Caco-2 (cell line): ENCODE results near the gene ASTN2. TPM values are rescaled to one million over a fixed set of nuclear protein-coding genes. Genes with fewer than 3 reads are reported as not detected.

ENCODE experiments used
- BruUV-seq: library from RNA; stranded (reverse); fragments of 400-500 nt; replicated peaks from 2 replicates; lab custom pipeline; 2021; lab: Mats Ljungman, UMichigan
- CTCF ChIA-PET: fragments of 300-600 bp; sonication (Branson Sonifier 250); formaldehyde crosslinking; loops from one replicate; lab custom pipeline; 2022; ENCODE audit warnings: antibody characterized with exemption; lab: Charles Lee
- POLR2A ChIA-PET: fragments of 300-600 bp; sonication (Branson Sonifier 250); formaldehyde crosslinking; loops from one replicate; lab custom pipeline; 2022; ENCODE audit warnings: antibody characterized with exemption; lab: Charles Lee
- DNase-seq, 2 experiments: peaks; one replicate each; pipeline versions ENCODE4 v3.0.0 to v3.0.0-alpha.2; 2020 to 2022
- H3K27me3 ChIP-seq: replicated peaks from 2 replicates; pipeline ENCODE4 v1.6.0; 2011; ENCODE audit warnings: low read length; ENCODE audit not compliant: control insufficient read depth, insufficient read depth
- H3K36me3 ChIP-seq: 2 replicates; pipeline ENCODE4 v1.5.1; 2011; ENCODE audit warnings: low read length; ENCODE audit not compliant: control insufficient read depth, insufficient read depth
- H3K4me1 ChIP-seq: fragments of 250-450 bp; sonication (Bioruptor Pico); 2 replicates; pipeline ENCODE4 v1.5.1; 2020; ENCODE audit warnings: mild to moderate bottlenecking
- H3K4me3 ChIP-seq: 2 replicates; pipeline ENCODE4 v1.5.1; 2011; ENCODE audit warnings: low read depth, mild to moderate bottlenecking, control low read depth, low read length
- H3K9me3 ChIP-seq: fragments of 250-450 bp; sonication (Bioruptor Pico); 2 replicates; pipeline ENCODE4 v1.5.1; 2020; ENCODE audit warnings: mild to moderate bottlenecking, moderate library complexity
- H3K27ac Mint-ChIP-seq: one replicate; pipeline ENCODE4 v1.8.0; 2022; ENCODE audit warnings: mixed read lengths; ENCODE audit not compliant: unreplicated experiment
- H3K27me3 Mint-ChIP-seq: one replicate; pipeline ENCODE4 v1.8.0; 2022; ENCODE audit warnings: mixed read lengths; ENCODE audit not compliant: insufficient read depth, unreplicated experiment
- H3K36me3 Mint-ChIP-seq: one replicate; pipeline ENCODE4 v1.8.0; 2022; ENCODE audit warnings: mild to moderate bottlenecking, mixed read lengths; ENCODE audit not compliant: insufficient read depth, unreplicated experiment
- H3K4me1 Mint-ChIP-seq: one replicate; pipeline ENCODE4 v1.8.0; 2022; ENCODE audit warnings: low read depth, mixed read lengths; ENCODE audit not compliant: unreplicated experiment
- H3K4me3 Mint-ChIP-seq: one replicate; pipeline ENCODE4 v1.8.0; 2022; ENCODE audit warnings: mild to moderate bottlenecking, moderate library complexity, mixed read lengths; ENCODE audit not compliant: unreplicated experiment
- H3K9me3 Mint-ChIP-seq: one replicate; pipeline ENCODE4 v1.8.0; 2022; ENCODE audit warnings: mixed read lengths; ENCODE audit not compliant: unreplicated experiment
- CTCF ChIP-seq, 2 experiments: fragments of 200-600 bp in 1 of 2; IDR thresholded peaks; 1 replicate in 1 of 2; 2 replicates in 1 of 2; pipeline versions ENCODE4 v1.5.1 to v1.8.0; 2011 to 2022; ENCODE audit warnings: antibody characterized with exemption in 1 of 2, control low read depth in 1 of 2, inconsistent platforms in 1 of 2, low read depth in 1 of 2, low read length in 1 of 2, mild to moderate bottlenecking in 1 of 2, moderate library complexity in 1 of 2; ENCODE audit not compliant: insufficient read depth in 1 of 2, severe bottlenecking in 1 of 2, unreplicated experiment in 1 of 2
- intact Hi-C: fragments of 100-400 bp; cut with micrococcal nuclease; formaldehyde crosslinking; loops from one replicate; pipeline ENCODE4 v1.10.0; 2022; ENCODE audit not compliant: unreplicated experiment
- total RNA-seq: library from RNA; stranded (reverse); gene quantifications from 2 replicates; pipeline ENCODE4 v1.2.3, GENCODE V29; 2022

Gene ASTN2
- total RNA-seq, 1 experiment from 2014 or later, result 12.7 TPM

DNA sequence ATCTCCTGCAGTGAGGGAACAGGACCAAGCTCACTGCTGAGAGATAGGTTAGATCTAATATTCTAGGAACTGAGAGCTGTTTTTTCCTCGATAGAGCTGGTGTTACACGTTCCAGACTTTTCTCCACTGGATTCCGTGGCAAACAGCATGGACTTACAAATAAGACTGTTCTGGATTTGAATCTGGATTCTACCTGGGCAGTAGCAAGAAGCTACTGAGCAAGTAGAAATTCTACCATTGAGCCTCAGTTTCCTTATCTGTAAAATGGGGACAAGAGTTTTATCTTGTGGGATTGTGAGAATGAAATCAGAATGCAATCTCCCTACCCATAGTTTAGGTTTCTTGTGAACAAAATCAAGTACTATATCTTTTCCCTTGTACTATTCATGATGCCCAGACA is 966.4 kb downstream of the ASTN2 start:
- POLR2A ChIA-PET, result no interaction called here
- H3K36me3 Mint-ChIP-seq, result no peaks in the 10 kb centered on the region
- H3K9me3 Mint-ChIP-seq, result no peaks in the 10 kb centered on the region
- CTCF ChIA-PET, result no interaction called here
- no peak for DNase-seq
- H3K27ac Mint-ChIP-seq, result no peak overlapping the region
- intact Hi-C loops, result no loop called here
- no peak for TF ChIP-seq CTCF (IDR thresholded peaks at IDR 0.05; ENCODE audit: insufficient read depth in 1 of 2, low read depth in 1 of 2, low read length in 1 of 2, severe bottlenecking in 1 of 2, unreplicated experiment in 1 of 2)
- H3K4me3 Mint-ChIP-seq, result no peak overlapping the region
- no peaks in the 10 kb centered on the region for H3K27me3 Mint-ChIP-seq
- H3K4me1 Mint-ChIP-seq, result peaks cover 14% of the 10 kb centered on the region
- Histone ChIP-seq H3K9me3 (peaks cover 6% of the 10 kb centered on the region), H3K27me3 (no peaks in the 10 kb centered on the region), H3K4me3 (no peak overlapping the region), H3K4me1 (peaks cover 15% of the 10 kb centered on the region), H3K36me3 (no peaks in the 10 kb centered on the region; the same call in 1 of the 2 replicates)
- BruUV-seq, result no TSS peak

GRCh38 chr9:116447934-116448333 is 966.9 kb downstream of the ASTN2 start:
- Mint-ChIP-seq H3K9me3 (no peaks in the 10 kb centered on the region), H3K4me3 (no peak overlapping the region), H3K36me3 (no peaks in the 10 kb centered on the region), H3K27me3 (no peaks in the 10 kb centered on the region), H3K4me1 (peaks cover 14% of the 10 kb centered on the region), H3K27ac (no peak overlapping the region)
- TF ChIP-seq CTCF (IDR thresholded peaks at IDR 0.05; ENCODE audit: insufficient read depth in 1 of 2, low read depth in 1 of 2, low read length in 1 of 2, severe bottlenecking in 1 of 2, unreplicated experiment in 1 of 2), result no peak
- CTCF ChIA-PET, result no interaction called here
- intact Hi-C loops, result no loop called here
- peaks cover 12% of the 10 kb centered on the region for H3K4me1 ChIP-seq
- POLR2A ChIA-PET, result no interaction called here
- no peaks in the 10 kb centered on the region for H3K27me3 ChIP-seq
- peaks cover 3% of the 10 kb centered on the region for H3K9me3 ChIP-seq
- BruUV-seq, result no TSS peak
- H3K4me3 ChIP-seq, result no peak overlapping the region
- no peaks in the 10 kb centered on the region; the same call in 1 of the 2 replicates for H3K36me3 ChIP-seq
- DNase-seq, result no peak

GRCh38 chr9:116442528-116442927 is 972.3 kb downstream of the ASTN2 start:
- H3K9me3 ChIP-seq, result no peaks in the 10 kb centered on the region
- no peak overlapping the region for H3K4me3 ChIP-seq
- H3K4me1 Mint-ChIP-seq, result peaks cover 13% of the 10 kb centered on the region
- POLR2A ChIA-PET, result no interaction called here
- no TSS peak for BruUV-seq
- H3K36me3 ChIP-seq, result no peaks in the 10 kb centered on the region; the same call in 1 of the 2 replicates
- H3K36me3 Mint-ChIP-seq, result no peaks in the 10 kb centered on the region
- CTCF ChIA-PET, result no interaction called here
- no peaks in the 10 kb centered on the region for H3K9me3 Mint-ChIP-seq
- TF ChIP-seq CTCF (IDR thresholded peaks at IDR 0.05; ENCODE audit: insufficient read depth in 1 of 2, low read depth in 1 of 2, low read length in 1 of 2, severe bottlenecking in 1 of 2, unreplicated experiment in 1 of 2), result no peak
- no peak overlapping the region for H3K27ac Mint-ChIP-seq
- no peak overlapping the region for H3K4me3 Mint-ChIP-seq
- intact Hi-C loops, result no loop called here
- H3K27me3 Mint-ChIP-seq, result no peaks in the 10 kb centered on the region
- H3K4me1 ChIP-seq, result peaks cover 11% of the 10 kb centered on the region; the same call in 1 of the 2 replicates
- DNase-seq, result no peak
- H3K27me3 ChIP-seq, result no peaks in the 10 kb centered on the region
